GM19099 (cell line): ENCODE data around the gene ATG101.
A peak's percentile ranks its signal among the peaks of the same experiment; 100 is the strongest.

Experiments used
- POLR2A ChIP-seq: IDR thresholded peaks from 3 replicates; pipeline ENCODE4 v1.6.1; 2011; ENCODE audit warnings: low read depth; ENCODE audit not compliant: insufficient read length; ENCODE audit errors: extremely low read depth

Gene ATG101

GRCh38 chr12:52069327-52070184, at the start of gene ATG101:
ATG101 (plus strand) TSS chr12:52069978; CDS start chr12:52073651, 3,673 bp downstream.
- peak; percentile 92 for TF ChIP-seq POLR2A

- TF ChIP-seq POLR2A, result no peak
These were observed 49.0 kb upstream of the ATG101 start for GRCh38 chr12:52020539-52021336.

- TF ChIP-seq POLR2A, result no peak
These were observed 47.0 kb upstream of the ATG101 start for GRCh38 chr12:52022841-52023181.

- no peak for TF ChIP-seq POLR2A
These were observed 46.4 kb upstream of the ATG101 start for GRCh38 chr12:52023182-52023975.

- no peak for TF ChIP-seq POLR2A
These were observed 45.6 kb upstream of the ATG101 start for GRCh38 chr12:52023976-52024688.

GRCh38 chr12:52024845-52025230, 44.9 kb upstream of the ATG101 start:
- TF ChIP-seq POLR2A, result no peak

- no peak for TF ChIP-seq POLR2A
These were observed 43.5 kb upstream of the ATG101 start for GRCh38 chr12:52026263-52026662.

- no peak for TF ChIP-seq POLR2A
These were observed 42.5 kb upstream of the ATG101 start for GRCh38 chr12:52027085-52027843.

GRCh38 chr12:52029685-52030084, 40.1 kb upstream of the ATG101 start:
- no peak for TF ChIP-seq POLR2A

GRCh38 chr12:52032446-52032803, 37.4 kb upstream of the ATG101 start:
- no peak for TF ChIP-seq POLR2A

GRCh38 chr12:52032804-52033445, 36.9 kb upstream of the ATG101 start:
- TF ChIP-seq POLR2A, result peak; percentile 70

- no peak for TF ChIP-seq POLR2A
These were observed 36.2 kb upstream of the ATG101 start for GRCh38 chr12:52033446-52034140.

- no peak for TF ChIP-seq POLR2A
These were observed 34.6 kb upstream of the ATG101 start for GRCh38 chr12:52035190-52035589.
